GM12874 (cell line): ENCODE measurements around the gene MTIF3.

Experiments
- TF ChIP-seq, protein P1 (sequence below): IDR thresholded peaks from 2 replicates; pipeline ENCODE4 v1.5.1; 2011; ENCODE audit warnings: low read depth, mild to moderate bottlenecking, control low read depth, low read length, moderate library complexity; ENCODE audit not compliant: insufficient read depth

The MTIF3 gene

GRCh38 chr13:27401210-27401609, 49.2 kb downstream of the MTIF3 start:
- TF ChIP-seq, protein P1, sequence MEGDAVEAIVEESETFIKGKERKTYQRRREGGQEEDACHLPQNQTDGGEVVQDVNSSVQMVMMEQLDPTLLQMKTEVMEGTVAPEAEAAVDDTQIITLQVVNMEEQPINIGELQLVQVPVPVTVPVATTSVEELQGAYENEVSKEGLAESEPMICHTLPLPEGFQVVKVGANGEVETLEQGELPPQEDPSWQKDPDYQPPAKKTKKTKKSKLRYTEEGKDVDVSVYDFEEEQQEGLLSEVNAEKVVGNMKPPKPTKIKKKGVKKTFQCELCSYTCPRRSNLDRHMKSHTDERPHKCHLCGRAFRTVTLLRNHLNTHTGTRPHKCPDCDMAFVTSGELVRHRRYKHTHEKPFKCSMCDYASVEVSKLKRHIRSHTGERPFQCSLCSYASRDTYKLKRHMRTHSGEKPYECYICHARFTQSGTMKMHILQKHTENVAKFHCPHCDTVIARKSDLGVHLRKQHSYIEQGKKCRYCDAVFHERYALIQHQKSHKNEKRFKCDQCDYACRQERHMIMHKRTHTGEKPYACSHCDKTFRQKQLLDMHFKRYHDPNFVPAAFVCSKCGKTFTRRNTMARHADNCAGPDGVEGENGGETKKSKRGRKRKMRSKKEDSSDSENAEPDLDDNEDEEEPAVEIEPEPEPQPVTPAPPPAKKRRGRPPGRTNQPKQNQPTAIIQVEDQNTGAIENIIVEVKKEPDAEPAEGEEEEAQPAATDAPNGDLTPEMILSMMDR = no peak

DNA sequence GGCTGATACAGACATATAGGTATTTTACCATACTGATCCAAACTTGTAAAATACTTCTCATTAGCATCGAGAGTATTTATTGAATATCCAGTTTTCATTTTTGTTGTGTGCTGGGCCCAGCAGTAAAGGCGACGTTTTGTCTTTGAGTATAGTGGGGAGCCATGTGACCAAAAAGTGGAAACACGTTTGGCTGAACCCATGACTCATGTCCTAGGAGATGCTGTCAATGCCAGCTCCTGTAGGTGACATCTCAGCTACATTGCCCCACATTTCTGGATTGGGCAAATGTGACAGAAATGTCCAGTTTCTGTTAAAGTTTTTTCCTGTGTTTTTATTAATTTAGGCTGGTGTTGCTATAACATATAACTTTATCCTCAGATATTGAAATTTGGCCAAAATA, 52.0 kb downstream of the MTIF3 start:
- TF ChIP-seq, protein P1 = no peak

- TF ChIP-seq, protein P1 = no peak
Measured at GRCh38 chr13:27396252-27396846, 54.0 kb downstream of the MTIF3 start.

DNA sequence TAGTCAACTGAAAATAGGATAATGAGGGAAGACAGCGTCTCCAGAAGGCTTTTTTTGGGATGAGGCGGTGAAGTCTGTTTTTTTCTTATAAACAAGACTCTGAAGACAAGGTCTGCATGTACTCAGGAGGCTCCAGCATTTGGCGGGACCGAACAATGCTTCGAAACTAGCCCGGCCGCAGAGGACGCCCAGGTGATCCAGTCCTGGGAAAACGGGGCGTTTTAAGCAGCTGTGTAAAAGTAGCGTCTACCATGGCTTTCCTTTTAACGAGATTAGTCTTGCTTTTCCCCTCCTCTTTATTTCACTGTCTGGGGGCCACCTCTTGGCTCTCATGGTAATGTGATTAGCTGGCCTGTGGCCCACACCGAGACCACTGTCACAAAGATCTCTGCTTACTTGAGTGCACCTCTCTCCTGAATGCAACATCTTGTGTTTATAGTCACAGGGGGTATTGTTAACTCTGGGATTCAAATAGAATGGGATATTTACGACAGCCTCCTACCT, 55.3 kb downstream of the MTIF3 start:
- TF ChIP-seq, protein P1 = no peak

- TF ChIP-seq, protein P1 = no peak
Measured at GRCh38 chr13:27393101-27393500, 57.3 kb downstream of the MTIF3 start.

DNA sequence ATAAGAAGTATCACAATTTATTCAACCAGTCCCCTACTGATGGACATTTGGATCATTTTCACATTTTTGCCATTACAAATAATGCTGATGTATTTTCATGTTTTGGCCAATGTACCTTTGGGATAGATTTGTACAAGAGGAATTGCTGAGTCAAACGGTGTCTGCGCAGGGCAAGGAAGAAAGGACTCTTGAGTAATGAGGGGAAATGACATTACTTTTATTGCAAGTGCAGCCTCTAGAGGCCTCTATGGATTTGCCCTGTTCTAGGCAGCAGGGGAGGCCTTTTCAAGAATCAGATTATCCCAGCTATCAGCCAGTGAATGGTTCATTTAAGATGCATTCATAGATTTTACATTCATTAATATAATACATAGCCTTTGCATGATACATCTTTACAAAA, 58.9 kb downstream of the MTIF3 start:
- TF ChIP-seq, protein P1 = no peak

- TF ChIP-seq, protein P1 = no peak
Measured at GRCh38 chr13:27389891-27390290, 60.5 kb downstream of the MTIF3 start.
